OCI-LY7 (cell line): ENCODE data around the gene JUN. TPM values are rescaled to one million over a fixed set of nuclear protein-coding genes. Genes with fewer than 3 reads are reported as not detected.
A peak's percentile ranks its signal among the peaks of the same experiment; 100 is the strongest.

Source experiments
- BruUV-seq: library from RNA; stranded (reverse); fragments of 400-500 nt; replicated peaks from 2 replicates; lab custom pipeline; 2021; lab: Mats Ljungman, UMichigan
- CTCF ChIA-PET: fragments of 300-600 bp; sonication (Branson Sonifier 250); formaldehyde crosslinking; loops from one replicate; lab custom pipeline; 2022; ENCODE audit warnings: antibody characterized with exemption; ENCODE audit not compliant: unreplicated experiment; lab: Charles Lee
- POLR2A ChIA-PET: fragments of 300-600 bp; sonication (Branson Sonifier 250); formaldehyde crosslinking; loops from one replicate; lab custom pipeline; 2022; ENCODE audit warnings: antibody characterized with exemption; lab: Charles Lee
- DNase-seq: peaks from one replicate; pipeline ENCODE4 v3.0.0-alpha.2; 2015; ENCODE audit warnings: low spot score
- H2AFZ ChIP-seq: fragments of 200-600 bp; sonication (generic), shearing (Covaris generic); 2 replicates; pipeline ENCODE4 v1.6.1; 2014; ENCODE audit warnings: mild to moderate bottlenecking, antibody characterized with exemption, low read length, moderate library complexity
- H3K27ac ChIP-seq: fragments of 200-600 bp; sonication (generic); 2 replicates; pipeline ENCODE4 v1.5.1; 2014; ENCODE audit warnings: mixed run types, low read depth, mild to moderate bottlenecking, moderate library complexity, low read length, inconsistent platforms; ENCODE audit not compliant: poor library complexity, severe bottlenecking
- H3K36me3 ChIP-seq: fragments of 200-600 bp; sonication (generic); 2 replicates; pipeline ENCODE4 v1.6.1; 2014; ENCODE audit warnings: mild to moderate bottlenecking, antibody characterized with exemption, low read length, moderate library complexity, mixed read lengths; ENCODE audit not compliant: insufficient read depth
- H3K4me1 ChIP-seq: fragments of 200-600 bp; sonication (generic); 2 replicates; pipeline ENCODE4 v1.5.1; 2014; ENCODE audit warnings: mild to moderate bottlenecking, low read length; ENCODE audit not compliant: insufficient read depth, poor library complexity, severe bottlenecking
- H3K4me2 ChIP-seq: fragments of 200-600 bp; sonication (generic); 2 replicates; pipeline ENCODE4 v1.6.1; 2014; ENCODE audit warnings: mild to moderate bottlenecking, low read length
- H3K4me3 ChIP-seq: fragments of 200-600 bp; sonication (generic); 2 replicates; pipeline ENCODE4 v1.5.1; 2014; ENCODE audit warnings: mild to moderate bottlenecking, low read depth, low read length; ENCODE audit not compliant: poor library complexity, severe bottlenecking
- H3K79me2 ChIP-seq: fragments of 200-600 bp; sonication (generic); 2 replicates; pipeline ENCODE4 v1.6.1; 2016; ENCODE audit warnings: low read depth, mild to moderate bottlenecking, low read length, moderate library complexity, mixed read lengths; ENCODE audit not compliant: insufficient read depth
- H3K9me2 ChIP-seq: fragments of 200-600 bp; sonication (generic); 2 replicates; pipeline ENCODE4 v1.6.1; 2016; ENCODE audit warnings: mild to moderate bottlenecking, low read length, mixed read lengths; ENCODE audit not compliant: insufficient read depth
- H3K9me3 ChIP-seq: fragments of 200-600 bp; sonication (generic); 2 replicates; pipeline ENCODE4 v1.6.1; 2014; ENCODE audit warnings: mild to moderate bottlenecking, mixed run types, low read length, mixed read lengths
- H4K20me1 ChIP-seq: fragments of 200-600 bp; sonication (generic); 2 replicates; pipeline ENCODE4 v1.6.1; 2014; ENCODE audit warnings: mild to moderate bottlenecking, antibody characterized with exemption, low read length, moderate library complexity, mixed read lengths; ENCODE audit not compliant: insufficient read depth
- CTCF ChIP-seq: fragments of 200-600 bp; sonication (generic); conservative IDR thresholded peaks from 2 replicates; pipeline ENCODE4 v1.5.1; 2014; ENCODE audit warnings: mild to moderate bottlenecking, antibody characterized with exemption, low read length, moderate library complexity, mixed read lengths
- EZH2phosphoT487 ChIP-seq: fragments of 200-600 bp; sonication (generic); IDR thresholded peaks from 2 replicates; pipeline ENCODE4 v1.6.1; 2018; ENCODE audit warnings: low read depth, borderline replicate concordance, mild to moderate bottlenecking, mixed run types, antibody characterized with exemption, low read length, moderate library complexity, mixed read lengths
- intact Hi-C: fragments of 100-400 bp; cut with micrococcal nuclease; formaldehyde crosslinking; loops from one replicate; pipeline ENCODE4 v1.10.0; 2022; ENCODE audit not compliant: unreplicated experiment
- total RNA-seq, 2 experiments: library from RNA; depleted of rRNA in 1 of 2; stranded (reverse); fragments of >200 nt in 1 of 2; shearing (Covaris generic) in 1 of 2; gene quantifications; 2 replicates each; pipeline ENCODE4 v1.2.3, GENCODE V29; 2014 to 2022

The JUN gene
- total RNA-seq, 2 experiments from 2014 or later = 4.2 to 7.7 TPM

GRCh38 chr1:58754683-58755467, 29.0 kb downstream of the JUN start:
- Histone ChIP-seq H3K9me2 (no peaks in the 10 kb centered on the region), H2AFZ (peak overlapping the region; percentile 57; the same call in 1 of the 2 replicates), H4K20me1 (no peaks in the 10 kb centered on the region), H3K36me3 (no peaks in the 10 kb centered on the region), H3K4me3 (no peak overlapping the region), H3K9me3 (no peaks in the 10 kb centered on the region), H3K4me1 (no peaks in the 10 kb centered on the region), H3K4me2 (no peak overlapping the region), H3K27ac (no peak overlapping the region), H3K79me2 (no peaks in the 10 kb centered on the region)
- no peak for DNase-seq
- TF ChIP-seq CTCF (no peak), EZH2phosphoT487 (no peak)
- BruUV-seq = no TSS peak
- intact Hi-C loops = no loop called here
- POLR2A ChIA-PET = no interaction called here
- CTCF ChIA-PET = no interaction called here

- Histone ChIP-seq H3K79me2 (no peaks in the 10 kb centered on the region), H3K4me1 (no peaks in the 10 kb centered on the region), H2AFZ (no peak overlapping the region), H3K4me3 (no peak overlapping the region), H3K36me3 (no peaks in the 10 kb centered on the region), H3K9me3 (no peaks in the 10 kb centered on the region), H4K20me1 (no peaks in the 10 kb centered on the region), H3K9me2 (no peaks in the 10 kb centered on the region), H3K4me2 (no peak overlapping the region), H3K27ac (no peak overlapping the region)
- no TSS peak for BruUV-seq
- POLR2A ChIA-PET = interaction anchor here (0.5 kb wide), 1 partner anchor 96 kb away, joined by 3 read pairs; no protein-coding TSS in a partner anchor
- intact Hi-C loops = no loop called here
- CTCF ChIA-PET = no interaction called here
- TF ChIP-seq CTCF = no peak
- TF ChIP-seq EZH2phosphoT487 = no peak
- DNase-seq = no peak
Measured at GRCh38 chr1:58754073-58754613, 29.7 kb downstream of the JUN start.

- no peak overlapping the region for H3K27ac ChIP-seq
- BruUV-seq = no TSS peak
- no peak overlapping the region for H2AFZ ChIP-seq
- H3K4me2 ChIP-seq = no peak overlapping the region
- POLR2A ChIA-PET = interaction anchor here (0.5 kb wide), 1 partner anchor 95 kb away, joined by 3 read pairs; no protein-coding TSS in a partner anchor
- H3K9me2 ChIP-seq = no peaks in the 10 kb centered on the region
- H3K36me3 ChIP-seq = no peaks in the 10 kb centered on the region
- TF ChIP-seq CTCF (no peak), EZH2phosphoT487 (no peak)
- H4K20me1 ChIP-seq = no peaks in the 10 kb centered on the region
- no peaks in the 10 kb centered on the region for H3K4me1 ChIP-seq
- H3K79me2 ChIP-seq = no peaks in the 10 kb centered on the region
- DNase-seq = no peak
- intact Hi-C loops = no loop called here
- H3K9me3 ChIP-seq = no peaks in the 10 kb centered on the region
- CTCF ChIA-PET = no interaction called here
- H3K4me3 ChIP-seq = no peak overlapping the region
Measured at GRCh38 chr1:58753431-58753866, 30.4 kb downstream of the JUN start.
